Astrocyte (in vitro differentiated cells and primary cell): ENCODE results near the gene NCAM2. TPM values are rescaled to one million over a fixed set of nuclear protein-coding genes. Genes with fewer than 3 reads are reported as not detected.

Experiments
- DNase-seq: peaks from one replicate; pipeline ENCODE4 v3.0.0-alpha.2; 2010; ENCODE audit warnings: low read depth
- FAIRE-seq: peaks from 2 replicates; lab custom pipeline; 2011; peaks lifted over from hg19 to GRCh38; lab: Jason Lieb, UNC
- H2AFZ ChIP-seq: 2 replicates; pipeline ENCODE4 v1.6.0; 2012; ENCODE audit warnings: low read depth, low read length, inconsistent platforms
- H3K27ac ChIP-seq: 2 replicates; pipeline ENCODE4 v1.5.1; 2011; ENCODE audit warnings: low read depth, low read length, inconsistent platforms
- H3K27me3 ChIP-seq: 2 replicates; pipeline ENCODE4 v1.6.0; 2011; ENCODE audit warnings: low read length, inconsistent platforms; ENCODE audit not compliant: insufficient read depth
- H3K36me3 ChIP-seq: 2 replicates; pipeline ENCODE4 v1.5.1; 2011; ENCODE audit warnings: low read length, inconsistent platforms; ENCODE audit not compliant: insufficient read depth
- H3K4me1 ChIP-seq: 2 replicates; pipeline ENCODE4 v1.5.1; 2011; ENCODE audit warnings: low read length, inconsistent platforms; ENCODE audit not compliant: insufficient read depth
- H3K4me2 ChIP-seq: 2 replicates; pipeline ENCODE4 v1.6.0; 2012; ENCODE audit warnings: low read length, inconsistent platforms
- H3K4me3 ChIP-seq: 2 replicates; pipeline ENCODE4 v1.5.1; 2011; ENCODE audit warnings: low read depth, mild to moderate bottlenecking, low read length, inconsistent platforms; ENCODE audit not compliant: insufficient read depth
- H3K79me2 ChIP-seq: 2 replicates; pipeline ENCODE4 v1.6.0; 2012; ENCODE audit warnings: mild to moderate bottlenecking, low read length, inconsistent platforms; ENCODE audit not compliant: insufficient read depth
- H3K9ac ChIP-seq: 2 replicates; pipeline ENCODE4 v1.6.0; 2012; ENCODE audit warnings: mild to moderate bottlenecking, low read length, inconsistent platforms
- H3K9me3 ChIP-seq: 2 replicates; pipeline ENCODE4 v1.5.1; 2012; ENCODE audit warnings: low read depth, mild to moderate bottlenecking, low read length, inconsistent platforms; ENCODE audit not compliant: insufficient read depth
- H4K20me1 ChIP-seq: 2 replicates; pipeline ENCODE4 v1.6.0; 2012; ENCODE audit warnings: low read length, inconsistent platforms; ENCODE audit not compliant: insufficient read depth
- H3K27ac Mint-ChIP-seq: one replicate; pipeline ENCODE4 v1.8.0; 2021; ENCODE audit warnings: mild to moderate bottlenecking, mixed read lengths; ENCODE audit not compliant: unreplicated experiment
- H3K27me3 Mint-ChIP-seq: one replicate; pipeline ENCODE4 v1.8.0; 2021; ENCODE audit warnings: low read depth, mixed read lengths; ENCODE audit not compliant: unreplicated experiment
- H3K36me3 Mint-ChIP-seq: one replicate; pipeline ENCODE4 v1.8.0; 2021; ENCODE audit warnings: low read depth, mixed read lengths; ENCODE audit not compliant: unreplicated experiment
- H3K4me1 Mint-ChIP-seq: one replicate; pipeline ENCODE4 v1.8.0; 2021; ENCODE audit warnings: low read depth, mixed read lengths; ENCODE audit not compliant: unreplicated experiment
- H3K4me3 Mint-ChIP-seq: one replicate; pipeline ENCODE4 v1.8.0; 2021; ENCODE audit warnings: mild to moderate bottlenecking, moderate library complexity, mixed read lengths; ENCODE audit not compliant: unreplicated experiment
- H3K9me3 Mint-ChIP-seq: one replicate; pipeline ENCODE4 v1.8.0; 2021; ENCODE audit warnings: mild to moderate bottlenecking, mixed read lengths; ENCODE audit not compliant: unreplicated experiment
- EZH2 ChIP-seq: IDR thresholded peaks from 2 replicates; pipeline ENCODE4 v1.6.1; 2012; ENCODE audit warnings: mild to moderate bottlenecking, low read length, inconsistent platforms; ENCODE audit not compliant: insufficient read depth
- total RNA-seq: library from RNA; stranded (reverse); gene quantifications from 2 replicates; pipeline ENCODE4 v1.2.1, GENCODE V29; 2021
- TF ChIP-seq, protein P1 (sequence below): IDR thresholded peaks from 2 replicates; pipeline ENCODE4 v1.5.1; 2011; ENCODE audit warnings: low read depth, mild to moderate bottlenecking, inconsistent platforms, low read length, moderate library complexity; ENCODE audit not compliant: insufficient read depth

The NCAM2 gene
- total RNA-seq, 1 donor from 2014 or later, result 6.8 TPM

DNA sequence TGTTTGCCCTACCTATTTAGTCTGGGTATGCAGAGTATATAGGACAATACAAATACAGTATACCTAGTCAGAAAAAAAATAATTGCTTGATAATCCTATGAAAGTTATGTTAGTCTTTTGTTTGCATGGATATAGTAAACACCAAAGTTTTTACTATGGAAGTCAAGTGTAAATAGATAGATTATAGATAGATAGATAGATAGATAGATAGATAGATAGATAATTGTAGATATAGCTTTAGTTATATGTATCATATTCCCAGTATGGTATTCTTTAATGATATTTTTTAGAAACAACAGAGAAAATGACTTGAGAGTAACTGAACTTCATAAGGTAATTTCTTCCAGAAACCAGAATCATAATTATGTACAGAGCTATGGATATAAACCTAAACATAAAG lies 158.2 kb downstream of the NCAM2 start:
- no peaks in the 10 kb centered on the region for H3K36me3 Mint-ChIP-seq
- Histone ChIP-seq H3K9ac (no peak overlapping the region), H3K4me2 (no peak overlapping the region), H3K27ac (no peak overlapping the region), H3K4me1 (peaks cover 3% of the 10 kb centered on the region), H3K4me3 (no peak overlapping the region), H4K20me1 (no peaks in the 10 kb centered on the region), H3K36me3 (no peaks in the 10 kb centered on the region), H3K9me3 (no peaks in the 10 kb centered on the region), H2AFZ (no peak overlapping the region), H3K79me2 (no peaks in the 10 kb centered on the region), H3K27me3 (no peaks in the 10 kb centered on the region)
- FAIRE-seq (no peak), DNase-seq (no peak)
- TF ChIP-seq EZH2, result no peak
- TF ChIP-seq, protein P1, sequence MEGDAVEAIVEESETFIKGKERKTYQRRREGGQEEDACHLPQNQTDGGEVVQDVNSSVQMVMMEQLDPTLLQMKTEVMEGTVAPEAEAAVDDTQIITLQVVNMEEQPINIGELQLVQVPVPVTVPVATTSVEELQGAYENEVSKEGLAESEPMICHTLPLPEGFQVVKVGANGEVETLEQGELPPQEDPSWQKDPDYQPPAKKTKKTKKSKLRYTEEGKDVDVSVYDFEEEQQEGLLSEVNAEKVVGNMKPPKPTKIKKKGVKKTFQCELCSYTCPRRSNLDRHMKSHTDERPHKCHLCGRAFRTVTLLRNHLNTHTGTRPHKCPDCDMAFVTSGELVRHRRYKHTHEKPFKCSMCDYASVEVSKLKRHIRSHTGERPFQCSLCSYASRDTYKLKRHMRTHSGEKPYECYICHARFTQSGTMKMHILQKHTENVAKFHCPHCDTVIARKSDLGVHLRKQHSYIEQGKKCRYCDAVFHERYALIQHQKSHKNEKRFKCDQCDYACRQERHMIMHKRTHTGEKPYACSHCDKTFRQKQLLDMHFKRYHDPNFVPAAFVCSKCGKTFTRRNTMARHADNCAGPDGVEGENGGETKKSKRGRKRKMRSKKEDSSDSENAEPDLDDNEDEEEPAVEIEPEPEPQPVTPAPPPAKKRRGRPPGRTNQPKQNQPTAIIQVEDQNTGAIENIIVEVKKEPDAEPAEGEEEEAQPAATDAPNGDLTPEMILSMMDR, result no peak
- H3K9me3 Mint-ChIP-seq, result no peaks in the 10 kb centered on the region
- H3K27me3 Mint-ChIP-seq, result no peaks in the 10 kb centered on the region
- no peaks in the 10 kb centered on the region for H3K4me1 Mint-ChIP-seq
- no peak overlapping the region for H3K27ac Mint-ChIP-seq
- H3K4me3 Mint-ChIP-seq, result no peak overlapping the region

DNA sequence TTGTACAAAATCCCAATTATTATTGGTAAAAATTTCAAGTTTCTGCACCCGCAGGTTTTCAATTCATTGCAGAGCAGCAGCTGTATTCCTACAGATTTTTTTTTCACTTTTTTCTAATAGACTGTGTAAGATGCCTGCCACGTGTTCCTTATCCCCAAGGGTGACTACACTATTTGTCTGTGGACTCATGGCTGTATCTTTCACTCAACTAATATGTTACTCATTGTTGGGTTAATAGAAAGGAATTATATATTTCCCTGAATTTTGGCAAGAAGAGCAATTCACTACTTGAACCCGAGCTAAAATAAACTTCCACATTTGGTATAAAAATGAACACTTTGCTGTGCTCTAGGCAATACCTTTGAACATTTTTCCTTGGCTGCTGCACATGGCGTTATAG lies 158.7 kb downstream of the NCAM2 start:
- Mint-ChIP-seq H3K36me3 (no peaks in the 10 kb centered on the region), H3K9me3 (no peaks in the 10 kb centered on the region), H3K27ac (no peak overlapping the region), H3K4me3 (no peak overlapping the region), H3K4me1 (no peaks in the 10 kb centered on the region), H3K27me3 (no peaks in the 10 kb centered on the region)
- Histone ChIP-seq H3K9me3 (no peaks in the 10 kb centered on the region), H3K4me2 (no peak overlapping the region), H3K4me1 (peaks cover 3% of the 10 kb centered on the region), H3K79me2 (no peaks in the 10 kb centered on the region), H3K27ac (no peak overlapping the region), H3K36me3 (no peaks in the 10 kb centered on the region), H3K9ac (no peak overlapping the region), H3K4me3 (no peak overlapping the region), H4K20me1 (no peaks in the 10 kb centered on the region), H3K27me3 (no peaks in the 10 kb centered on the region), H2AFZ (no peak overlapping the region)
- DNase-seq (no peak), FAIRE-seq (no peak)
- no peak for TF ChIP-seq EZH2
- TF ChIP-seq, protein P1, result no peak

DNA sequence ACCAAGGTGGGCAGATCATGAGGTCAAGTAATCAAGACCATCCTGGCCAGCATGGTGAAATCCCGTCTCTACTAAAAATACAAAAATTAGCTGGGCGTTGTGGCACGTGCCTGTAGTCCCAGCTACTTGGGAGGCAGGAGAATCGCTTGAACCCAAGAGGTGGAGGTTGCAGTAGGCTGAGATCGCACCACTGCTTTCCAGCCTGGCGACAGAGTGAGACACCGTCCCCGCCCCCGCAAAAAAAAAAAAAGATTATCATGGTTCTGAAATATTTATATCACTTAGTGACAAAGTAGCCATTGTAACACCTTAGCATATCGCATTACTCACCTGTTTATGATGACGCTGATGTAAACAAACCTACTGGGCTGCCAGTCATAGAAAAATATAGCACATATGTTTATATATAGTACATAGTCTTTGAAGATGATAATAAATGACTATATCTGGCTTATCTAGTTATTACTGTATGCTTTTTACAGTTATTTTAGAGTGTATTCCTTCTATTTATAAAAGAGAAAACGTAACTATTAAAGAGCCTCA lies 160.2 kb downstream of the NCAM2 start:
- Mint-ChIP-seq H3K4me1 (no peaks in the 10 kb centered on the region), H3K27ac (no peak overlapping the region), H3K4me3 (no peak overlapping the region), H3K27me3 (no peaks in the 10 kb centered on the region), H3K36me3 (no peaks in the 10 kb centered on the region), H3K9me3 (no peaks in the 10 kb centered on the region)
- no peak overlapping the region for H3K27ac ChIP-seq
- peaks cover 3% of the 10 kb centered on the region for H3K4me1 ChIP-seq
- no peak for FAIRE-seq
- no peak overlapping the region for H3K4me3 ChIP-seq
- no peaks in the 10 kb centered on the region for H3K27me3 ChIP-seq
- H3K36me3 ChIP-seq, result no peaks in the 10 kb centered on the region
- DNase-seq, result no peak
- H3K79me2 ChIP-seq, result no peaks in the 10 kb centered on the region
- no peak overlapping the region for H3K4me2 ChIP-seq
- TF ChIP-seq EZH2, result no peak
- TF ChIP-seq, protein P1, result no peak
- H2AFZ ChIP-seq, result no peak overlapping the region
- H3K9me3 ChIP-seq, result no peaks in the 10 kb centered on the region
- H3K9ac ChIP-seq, result no peak overlapping the region
- no peaks in the 10 kb centered on the region for H4K20me1 ChIP-seq
